ENCODE measurements around the gene FNIP2. TPM values are rescaled to one million over a fixed set of nuclear protein-coding genes. Genes with fewer than 3 reads are reported as not detected.
"Not testable (repeated sequence)": the region's sequence is repeated elsewhere in the genome, so short reads cannot be mapped to it uniquely, and the experiment has no call there.

The FNIP2 gene
- polyA plus RNA-seq, 1 donor from 2014 or later = 51.7 TPM

DNA sequence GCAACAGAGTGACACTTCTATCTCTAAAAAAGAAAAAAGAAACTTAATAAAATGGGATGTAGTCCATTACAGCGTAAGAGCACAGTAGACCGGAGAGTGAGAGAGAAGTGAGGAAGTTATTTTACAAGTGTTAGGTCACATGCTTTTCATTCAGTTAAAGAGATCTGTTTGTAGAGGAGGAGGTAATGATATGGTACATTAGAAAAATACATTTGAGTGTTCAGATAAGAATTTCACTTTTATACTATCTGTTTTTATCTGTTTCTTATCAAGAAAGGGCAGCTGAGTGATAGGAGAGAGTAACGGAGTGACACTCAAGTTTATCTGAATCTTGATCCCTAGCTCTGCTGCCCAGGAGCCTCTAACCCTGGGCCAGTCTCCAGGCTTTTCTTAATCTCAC, 38.9 kb downstream of the FNIP2 start:
- Histone ChIP-seq H3K4me2 (ENCODE audit: low read length) (no peak overlapping the region), H3K9ac (ENCODE audit: low read length) (no peak overlapping the region), H4K20me1 (ENCODE audit: insufficient read depth) (no peaks in the 10 kb centered on the region), H3K9me3 (ENCODE audit: low read length) (no peaks in the 10 kb centered on the region), H3K4me3 (ENCODE audit: low read length) (no peak overlapping the region), H3F3A (ENCODE audit: insufficient read depth, low read length, poor library complexity, severe bottlenecking) (peaks cover 2% of the 10 kb centered on the region), H3K36me3 (ENCODE audit: insufficient read depth, low read length) (no peaks in the 10 kb centered on the region), H2AFZ (ENCODE audit: low read depth, low read length) (no peak overlapping the region), H3K27ac (ENCODE audit: low read length) (no peak overlapping the region), H3K27me3 (ENCODE audit: insufficient read depth, low read depth, low read length) (no peaks in the 10 kb centered on the region), H3K79me2 (replicated peaks; ENCODE audit: insufficient read depth, low read length) (peaks cover 23% of the 10 kb centered on the region), H3K9me2 (ENCODE audit: insufficient read depth, low read length) (no peaks in the 10 kb centered on the region)
- TF ChIP-seq EZH2 (IDR thresholded peaks at IDR 0.05; ENCODE audit: borderline replicate concordance, insufficient read depth, low read length, poor library complexity, severe bottlenecking) = no peak
- TF ChIP-seq RAD21 (conservative IDR thresholded peaks at IDR 0.05) = no peak
- no peak for TF ChIP-seq SMC3 (conservative IDR thresholded peaks at IDR 0.05; ENCODE audit: poor library complexity)
- no peak for TF ChIP-seq MXI1 (conservative IDR thresholded peaks at IDR 0.05; ENCODE audit: poor library complexity, severe bottlenecking)
- TF ChIP-seq TAF1 (IDR thresholded peaks at IDR 0.05; ENCODE audit: low read depth) = no peak
- TF ChIP-seq, protein P1, sequence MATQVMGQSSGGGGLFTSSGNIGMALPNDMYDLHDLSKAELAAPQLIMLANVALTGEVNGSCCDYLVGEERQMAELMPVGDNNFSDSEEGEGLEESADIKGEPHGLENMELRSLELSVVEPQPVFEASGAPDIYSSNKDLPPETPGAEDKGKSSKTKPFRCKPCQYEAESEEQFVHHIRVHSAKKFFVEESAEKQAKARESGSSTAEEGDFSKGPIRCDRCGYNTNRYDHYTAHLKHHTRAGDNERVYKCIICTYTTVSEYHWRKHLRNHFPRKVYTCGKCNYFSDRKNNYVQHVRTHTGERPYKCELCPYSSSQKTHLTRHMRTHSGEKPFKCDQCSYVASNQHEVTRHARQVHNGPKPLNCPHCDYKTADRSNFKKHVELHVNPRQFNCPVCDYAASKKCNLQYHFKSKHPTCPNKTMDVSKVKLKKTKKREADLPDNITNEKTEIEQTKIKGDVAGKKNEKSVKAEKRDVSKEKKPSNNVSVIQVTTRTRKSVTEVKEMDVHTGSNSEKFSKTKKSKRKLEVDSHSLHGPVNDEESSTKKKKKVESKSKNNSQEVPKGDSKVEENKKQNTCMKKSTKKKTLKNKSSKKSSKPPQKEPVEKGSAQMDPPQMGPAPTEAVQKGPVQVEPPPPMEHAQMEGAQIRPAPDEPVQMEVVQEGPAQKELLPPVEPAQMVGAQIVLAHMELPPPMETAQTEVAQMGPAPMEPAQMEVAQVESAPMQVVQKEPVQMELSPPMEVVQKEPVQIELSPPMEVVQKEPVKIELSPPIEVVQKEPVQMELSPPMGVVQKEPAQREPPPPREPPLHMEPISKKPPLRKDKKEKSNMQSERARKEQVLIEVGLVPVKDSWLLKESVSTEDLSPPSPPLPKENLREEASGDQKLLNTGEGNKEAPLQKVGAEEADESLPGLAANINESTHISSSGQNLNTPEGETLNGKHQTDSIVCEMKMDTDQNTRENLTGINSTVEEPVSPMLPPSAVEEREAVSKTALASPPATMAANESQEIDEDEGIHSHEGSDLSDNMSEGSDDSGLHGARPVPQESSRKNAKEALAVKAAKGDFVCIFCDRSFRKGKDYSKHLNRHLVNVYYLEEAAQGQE (IDR thresholded peaks at IDR 0.05; ENCODE audit: borderline replicate concordance) = no peak
- TF ChIP-seq, protein P2, sequence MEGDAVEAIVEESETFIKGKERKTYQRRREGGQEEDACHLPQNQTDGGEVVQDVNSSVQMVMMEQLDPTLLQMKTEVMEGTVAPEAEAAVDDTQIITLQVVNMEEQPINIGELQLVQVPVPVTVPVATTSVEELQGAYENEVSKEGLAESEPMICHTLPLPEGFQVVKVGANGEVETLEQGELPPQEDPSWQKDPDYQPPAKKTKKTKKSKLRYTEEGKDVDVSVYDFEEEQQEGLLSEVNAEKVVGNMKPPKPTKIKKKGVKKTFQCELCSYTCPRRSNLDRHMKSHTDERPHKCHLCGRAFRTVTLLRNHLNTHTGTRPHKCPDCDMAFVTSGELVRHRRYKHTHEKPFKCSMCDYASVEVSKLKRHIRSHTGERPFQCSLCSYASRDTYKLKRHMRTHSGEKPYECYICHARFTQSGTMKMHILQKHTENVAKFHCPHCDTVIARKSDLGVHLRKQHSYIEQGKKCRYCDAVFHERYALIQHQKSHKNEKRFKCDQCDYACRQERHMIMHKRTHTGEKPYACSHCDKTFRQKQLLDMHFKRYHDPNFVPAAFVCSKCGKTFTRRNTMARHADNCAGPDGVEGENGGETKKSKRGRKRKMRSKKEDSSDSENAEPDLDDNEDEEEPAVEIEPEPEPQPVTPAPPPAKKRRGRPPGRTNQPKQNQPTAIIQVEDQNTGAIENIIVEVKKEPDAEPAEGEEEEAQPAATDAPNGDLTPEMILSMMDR (IDR thresholded peaks at IDR 0.05; ENCODE audit: poor library complexity, severe bottlenecking) = no peak
- no peak for TF ChIP-seq POLR2AphosphoS5 (IDR thresholded peaks at IDR 0.05)
- no peak for TF ChIP-seq EP300 (conservative IDR thresholded peaks at IDR 0.05; ENCODE audit: poor library complexity, severe bottlenecking)

DNA sequence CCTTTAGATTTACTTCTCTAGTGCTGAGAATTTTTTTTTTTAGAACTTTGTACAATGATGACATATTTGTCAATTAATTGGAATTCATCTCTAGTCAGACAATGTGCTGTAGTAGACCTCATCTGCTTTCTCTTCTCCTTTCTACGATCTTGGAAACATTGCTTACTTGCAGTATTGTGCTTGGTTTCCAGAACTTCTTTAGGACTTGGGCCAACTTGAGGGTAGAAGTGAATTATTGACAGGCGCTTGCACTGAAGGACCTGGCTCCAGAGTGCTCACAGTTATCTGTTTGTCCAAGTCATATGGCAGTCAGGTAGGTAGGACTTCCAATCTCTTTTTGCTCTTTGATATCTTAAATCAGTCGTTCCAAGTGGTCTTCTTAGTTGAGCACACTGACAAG, 39.6 kb downstream of the FNIP2 start:
- peaks cover 2% of the 10 kb centered on the region for H3F3A ChIP-seq (ENCODE audit: insufficient read depth, low read length, poor library complexity, severe bottlenecking)
- H3K9me3 ChIP-seq (ENCODE audit: low read length) = no peaks in the 10 kb centered on the region
- no peak overlapping the region for H2AFZ ChIP-seq (ENCODE audit: low read depth, low read length)
- H4K20me1 ChIP-seq (ENCODE audit: insufficient read depth) = no peaks in the 10 kb centered on the region
- H3K9me2 ChIP-seq (ENCODE audit: insufficient read depth, low read length) = no peaks in the 10 kb centered on the region
- H3K27ac ChIP-seq (ENCODE audit: low read length) = no peak overlapping the region
- no peaks in the 10 kb centered on the region for H3K27me3 ChIP-seq (ENCODE audit: insufficient read depth, low read depth, low read length)
- no peaks in the 10 kb centered on the region for H3K36me3 ChIP-seq (ENCODE audit: insufficient read depth, low read length)
- no peak overlapping the region for H3K4me2 ChIP-seq (ENCODE audit: low read length)
- TF ChIP-seq RAD21 (conservative IDR thresholded peaks at IDR 0.05) (no peak), POLR2AphosphoS5 (IDR thresholded peaks at IDR 0.05) (no peak), MXI1 (conservative IDR thresholded peaks at IDR 0.05; ENCODE audit: poor library complexity, severe bottlenecking) (no peak), EP300 (conservative IDR thresholded peaks at IDR 0.05; ENCODE audit: poor library complexity, severe bottlenecking) (no peak), TAF1 (IDR thresholded peaks at IDR 0.05; ENCODE audit: low read depth) (no peak), SMC3 (conservative IDR thresholded peaks at IDR 0.05; ENCODE audit: poor library complexity) (no peak), EZH2 (IDR thresholded peaks at IDR 0.05; ENCODE audit: borderline replicate concordance, insufficient read depth, low read length, poor library complexity, severe bottlenecking) (no peak)
- TF ChIP-seq, protein P2 (IDR thresholded peaks at IDR 0.05; ENCODE audit: poor library complexity, severe bottlenecking) = no peak
- TF ChIP-seq, protein P1 (IDR thresholded peaks at IDR 0.05; ENCODE audit: borderline replicate concordance) = no peak
- peaks cover 24% of the 10 kb centered on the region for H3K79me2 ChIP-seq (replicated peaks; ENCODE audit: insufficient read depth, low read length)
- H3K4me3 ChIP-seq (ENCODE audit: low read length) = no peak overlapping the region
- no peak overlapping the region for H3K9ac ChIP-seq (ENCODE audit: low read length)

DNA sequence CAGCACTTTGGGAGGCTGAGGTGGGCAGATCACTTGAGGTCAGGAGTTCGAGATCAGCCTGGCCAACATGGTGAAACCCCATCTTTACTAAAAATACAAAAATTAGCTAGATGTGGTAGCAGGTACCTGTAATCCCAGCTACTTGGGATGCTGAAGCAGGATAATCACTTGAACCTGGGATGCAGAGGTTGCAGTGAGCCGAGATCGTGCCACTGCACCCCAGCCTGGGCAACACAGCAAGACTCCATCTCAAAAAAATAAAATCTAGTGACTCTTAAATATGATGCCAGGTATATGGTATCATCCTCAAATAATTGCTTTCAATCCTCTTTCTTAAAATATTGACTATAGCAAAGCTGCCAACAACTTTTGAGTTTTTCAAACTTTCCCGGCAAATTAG, 40.4 kb downstream of the FNIP2 start:
- H2AFZ ChIP-seq (ENCODE audit: low read depth, low read length); H3K4me2 ChIP-seq (ENCODE audit: low read length); H3K4me3 ChIP-seq (ENCODE audit: low read length); H4K20me1 ChIP-seq (ENCODE audit: insufficient read depth); H3K27ac ChIP-seq (ENCODE audit: low read length); H3F3A ChIP-seq (ENCODE audit: insufficient read depth, low read length, poor library complexity, severe bottlenecking); H3K27me3 ChIP-seq (ENCODE audit: insufficient read depth, low read depth, low read length); H3K9ac ChIP-seq (ENCODE audit: low read length); H3K9me2 ChIP-seq (ENCODE audit: insufficient read depth, low read length); H3K36me3 ChIP-seq (ENCODE audit: insufficient read depth, low read length); H3K9me3 ChIP-seq (ENCODE audit: low read length): not testable (repeated sequence)
- peaks cover 27% of the 10 kb centered on the region for H3K79me2 ChIP-seq (replicated peaks; ENCODE audit: insufficient read depth, low read length)

All from neural cell (in vitro differentiated cells).